Measurements from ENCODE around the gene BUB1B.

The BUB1B gene

GRCh38 chr15:40240619-40241221 is 79.9 kb downstream of the BUB1B start:
- DNase-seq (ENCODE audit: low read depth in 2 of 2), result no peak

GRCh38 chr15:40241269-40242212 is 80.7 kb downstream of the BUB1B start:
- DNase-seq (ENCODE audit: low read depth in 2 of 2), result no peak

GRCh38 chr15:40242213-40242599 is 81.3 kb downstream of the BUB1B start:
- no peak for DNase-seq (ENCODE audit: low read depth in 2 of 2)

- DNase-seq (ENCODE audit: low read depth in 2 of 2), result no peak
These were observed 81.7 kb downstream of the BUB1B start for GRCh38 chr15:40242601-40243000.

- DNase-seq (ENCODE audit: low read depth in 2 of 2), result no peak
These were observed 82.4 kb downstream of the BUB1B start for GRCh38 chr15:40243126-40243810.

- DNase-seq (ENCODE audit: low read depth in 2 of 2), result no peak
These were observed 84.2 kb downstream of the BUB1B start for GRCh38 chr15:40244961-40245523.

GRCh38 chr15:40245666-40246450 is 85.0 kb downstream of the BUB1B start:
- no peak for DNase-seq (ENCODE audit: low read depth in 2 of 2)

GRCh38 chr15:40246496-40247280 is 85.8 kb downstream of the BUB1B start:
- no peak for DNase-seq (ENCODE audit: low read depth in 2 of 2)

- DNase-seq (ENCODE audit: low read depth in 2 of 2), result no peak
These were observed 86.6 kb downstream of the BUB1B start for GRCh38 chr15:40247406-40247971.

- no peak for DNase-seq (ENCODE audit: low read depth in 2 of 2)
These were observed 87.3 kb downstream of the BUB1B start for GRCh38 chr15:40248006-40248783.

GRCh38 chr15:40249477-40250303 is 88.8 kb downstream of the BUB1B start:
- DNase-seq (ENCODE audit: low read depth in 2 of 2), result no peak

- DNase-seq (ENCODE audit: low read depth in 2 of 2), result no peak
These were observed 89.4 kb downstream of the BUB1B start for GRCh38 chr15:40250304-40250656.

- DNase-seq (ENCODE audit: low read depth in 2 of 2), result no peak
These were observed 90.1 kb downstream of the BUB1B start for GRCh38 chr15:40250771-40251483.

GRCh38 chr15:40251486-40252140 is 90.7 kb downstream of the BUB1B start:
- DNase-seq (ENCODE audit: low read depth in 2 of 2), result no peak

GRCh38 chr15:40252141-40252437 is 91.2 kb downstream of the BUB1B start:
- no peak for DNase-seq (ENCODE audit: low read depth in 2 of 2)

- no peak for DNase-seq (ENCODE audit: low read depth in 2 of 2)
These were observed 91.7 kb downstream of the BUB1B start for GRCh38 chr15:40252438-40253166.

GRCh38 chr15:40253167-40253790 is 92.4 kb downstream of the BUB1B start:
- no peak for DNase-seq (ENCODE audit: low read depth in 2 of 2)
